ENCODE measurements around the gene GLYR1. TPM values are rescaled to one million over a fixed set of nuclear protein-coding genes. Genes with fewer than 3 reads are reported as not detected.

GLYR1 gene
- total and polyA plus RNA-seq, 2 experiments from 2014 or later = 59.9 to 105 TPM

GRCh38 chr16:4776141-4776705, 70.9 kb downstream of the GLYR1 start:
- H3K27ac Mint-ChIP-seq = no peak overlapping the region; the same call in 1 of the 2 replicates
- Histone ChIP-seq H3K9me2 (ENCODE audit: insufficient read depth) (no peaks in the 10 kb centered on the region), H2AFZ (no peak overlapping the region), H3K27ac (ENCODE audit: low read depth) (no peak overlapping the region), H3K27me3 (ENCODE audit: insufficient read depth) (no peaks in the 10 kb centered on the region), H3K36me3 (ENCODE audit: insufficient read depth) (no peaks in the 10 kb centered on the region), H4K20me1 (replicated peaks; ENCODE audit: insufficient read depth) (no peaks in the 10 kb centered on the region), H3F3A (replicated peaks; ENCODE audit: low read depth) (no peaks in the 10 kb centered on the region), H3K4me3 (no peak overlapping the region), H3K4me2 (no peak overlapping the region), H3K4me1 (ENCODE audit: insufficient read depth) (no peaks in the 10 kb centered on the region), H3K79me2 (replicated peaks; ENCODE audit: insufficient read depth) (no peaks in the 10 kb centered on the region)
- 0 out of 3 replicates have a peak, but pooled peaks cover 2% of the 10 kb centered on the region for H3K4me1 Mint-ChIP-seq
- peaks cover 9% of the 10 kb centered on the region for H3K27me3 Mint-ChIP-seq (ENCODE audit: insufficient read depth, low read depth, poor library complexity)
- H3K36me3 Mint-ChIP-seq (ENCODE audit: low read depth) = peaks cover 8% of the 10 kb centered on the region; the same call in 2 of the 3 replicates
- DNase-seq (ENCODE audit: low spot score) = no peak
- TF ChIP-seq NANOG (IDR thresholded peaks at IDR 0.05; ENCODE audit: borderline replicate concordance) = no peak
- TF ChIP-seq ZNF462 (CRISPR knock-in tag; IDR thresholded peaks at IDR 0.05) = no peak
- TF ChIP-seq ZNF331 (CRISPR knock-in tag; IDR thresholded peaks at IDR 0.05; ENCODE audit: low read depth) = no peak
- TF ChIP-seq ETS1 (IDR thresholded peaks at IDR 0.05) = no peak
- TF ChIP-seq POLR2AphosphoS5 (IDR thresholded peaks at IDR 0.05; ENCODE audit: low read depth) = no peak
- no peak for TF ChIP-seq CREB1 (CRISPR knock-in tag; IDR thresholded peaks at IDR 0.05; ENCODE audit: low read depth)
- TF ChIP-seq JUNB (IDR thresholded peaks at IDR 0.05; ENCODE audit: unreplicated experiment) = no peak
- no peak for TF ChIP-seq REST (IDR thresholded peaks at IDR 0.05; ENCODE audit: unreplicated experiment)
- no peak for TF ChIP-seq STAT1 (IDR thresholded peaks at IDR 0.05; ENCODE audit: unreplicated experiment)
- TF ChIP-seq CTCF (conservative IDR thresholded peaks at IDR 0.05; ENCODE audit: low read depth in 2 of 2) = no peak
- no peak for ATAC-seq
- H3K9me3 Mint-ChIP-seq = peaks cover 3% of the 10 kb centered on the region; the same call in 2 of the 3 replicates
- no peak overlapping the region for H3K4me3 Mint-ChIP-seq

All from GM23338 (cell line).